H1 (cell line): ENCODE data around the gene TEX2. TPM values are rescaled to one million over a fixed set of nuclear protein-coding genes. Genes with fewer than 3 reads are reported as not detected.

ENCODE experiments used
- CTCF ChIA-PET: fragments of 300-600 bp; sonication (Branson Sonifier 250); formaldehyde crosslinking; loops from one replicate; lab custom pipeline; 2021; ENCODE audit not compliant: partially characterized antibody; lab: Charles Lee
- POLR2A ChIA-PET: fragments of 300-600 bp; sonication (Branson Sonifier 250); formaldehyde crosslinking; loops from one replicate; lab custom pipeline; 2021; ENCODE audit warnings: inconsistent platforms; ENCODE audit not compliant: partially characterized antibody; lab: Charles Lee
- DNase-seq, 2 experiments: peaks; one replicate each; pipeline versions ENCODE4 v3.0.0 to v3.0.0-alpha.2; 2010 to 2022; ENCODE audit warnings: low spot score in 2 of 2, low read depth in 1 of 2, mixed read lengths in 1 of 2
- FAIRE-seq: peaks from 2 replicates; lab custom pipeline; 2011; peaks lifted over from hg19 to GRCh38; lab: Jason Lieb, UNC
- H2AFZ ChIP-seq: 2 replicates; pipeline ENCODE4 v1.8.1; 2012; ENCODE audit warnings: low read length, inconsistent platforms
- H2AK5ac ChIP-seq: 2 replicates; pipeline ENCODE4 v1.6.1; 2013; ENCODE audit warnings: low read depth, low read length
- H2BK120ac ChIP-seq: replicated peaks from 2 replicates; pipeline ENCODE3; 2013; ENCODE audit warnings: low read depth, low read length, inconsistent platforms
- H2BK12ac ChIP-seq: 2 replicates; pipeline ENCODE4 v1.6.1; 2013; ENCODE audit warnings: low read depth, low read length
- H2BK15ac ChIP-seq: 2 replicates; pipeline ENCODE4 v1.6.1; 2013; ENCODE audit warnings: low read length
- H2BK20ac ChIP-seq: 2 replicates; pipeline ENCODE4 v1.6.1; 2013; ENCODE audit warnings: low read length
- H2BK5ac ChIP-seq: 2 replicates; pipeline ENCODE4 v1.6.1; 2013; ENCODE audit warnings: low read depth, low read length
- H3K14ac ChIP-seq: 2 replicates; pipeline ENCODE4 v1.6.1; 2013; ENCODE audit warnings: inconsistent platforms; ENCODE audit not compliant: insufficient read length
- H3K18ac ChIP-seq: 2 replicates; pipeline ENCODE4 v1.6.1; 2013; ENCODE audit warnings: low read length; ENCODE audit errors: extremely low read depth
- H3K23ac ChIP-seq: 2 replicates; pipeline ENCODE4 v1.6.1; 2013; ENCODE audit warnings: inconsistent platforms; ENCODE audit not compliant: insufficient read length
- H3K23me2 ChIP-seq: 2 replicates; pipeline ENCODE4 v1.6.1; 2013; ENCODE audit warnings: low read depth, low read length
- H3K27ac ChIP-seq: 2 replicates; pipeline ENCODE4 v1.6.1; 2011; ENCODE audit warnings: low read depth, low read length, inconsistent platforms
- H3K27me3 ChIP-seq, 4 experiments: replicated peaks in 1 of 4; 1 replicate in 1 of 4; 2 replicates in 3 of 4; pipeline versions ENCODE4 v1.6.1 to v1.8.1; 2011 to 2013; ENCODE audit warnings: low read length in 3 of 4, mild to moderate bottlenecking in 3 of 4, inconsistent platforms in 2 of 4, mixed read lengths in 2 of 4, moderate library complexity in 1 of 4; ENCODE audit not compliant: control insufficient read depth in 3 of 4, insufficient read depth in 3 of 4; ENCODE audit errors: extremely low read depth in 1 of 4
- H3K36me3 ChIP-seq, 4 experiments: 2 replicates each; pipeline versions ENCODE4 v1.6.1 to v1.8.1; 2011 to 2013; ENCODE audit warnings: mild to moderate bottlenecking in 4 of 4, low read length in 3 of 4, moderate library complexity in 2 of 4, control low read depth in 1 of 4, inconsistent platforms in 1 of 4; ENCODE audit not compliant: insufficient read depth in 4 of 4, control insufficient read depth in 2 of 4
- H3K4ac ChIP-seq: replicated peaks from 2 replicates; pipeline ENCODE3; 2013; ENCODE audit warnings: low read length, low read depth, mixed read lengths, inconsistent platforms; ENCODE audit not compliant: insufficient read length
- H3K4me1 ChIP-seq, 4 experiments: replicated peaks in 1 of 4; 1 replicate in 1 of 4; 2 replicates in 3 of 4; pipeline versions ENCODE4 v1.6.1 to v1.8.1; 2011 to 2013; ENCODE audit warnings: low read length in 3 of 4, inconsistent platforms in 2 of 4, mixed read lengths in 1 of 4; ENCODE audit not compliant: insufficient read depth in 4 of 4, control insufficient read depth in 3 of 4
- H3K4me2 ChIP-seq, 2 experiments: 2 replicates each; pipeline versions ENCODE4 v1.6.1 to v1.8.1; 2011 to 2013; ENCODE audit warnings: low read depth in 2 of 2, low read length in 2 of 2, control low read depth in 1 of 2, inconsistent platforms in 1 of 2, mild to moderate bottlenecking in 1 of 2; ENCODE audit not compliant: insufficient read depth in 1 of 2
- H3K4me3 ChIP-seq, 4 experiments: fragments of 200-600, 300-600 bp in 1 of 4; sonication (generic), shearing (Covaris generic), sonication (Bioruptor Twin) in 1 of 4; 2 replicates each; pipeline versions ENCODE4 v1.5.1 to v1.8.1; 2011 to 2016; ENCODE audit warnings: low read length in 4 of 4, low read depth in 3 of 4, control low read depth in 2 of 4, inconsistent platforms in 2 of 4, mild to moderate bottlenecking in 2 of 4, mixed read lengths in 1 of 4, moderate library complexity in 1 of 4; ENCODE audit not compliant: insufficient read depth in 2 of 4; ENCODE audit errors: extremely low read depth in 1 of 4
- H3K56ac ChIP-seq: replicated peaks from 2 replicates; pipeline ENCODE3; 2013; ENCODE audit warnings: low read depth, mild to moderate bottlenecking, mixed read lengths, low read length, inconsistent platforms; ENCODE audit not compliant: insufficient read length
- H3K79me1 ChIP-seq: 2 replicates; pipeline ENCODE4 v1.6.1; 2013; ENCODE audit warnings: low read depth, low read length, control low read depth
- H3K79me2 ChIP-seq, 2 experiments: 2 replicates each; pipeline versions ENCODE4 v1.6.1 to v1.8.1; 2012 to 2013; ENCODE audit warnings: low read length in 2 of 2, mild to moderate bottlenecking in 2 of 2, inconsistent platforms in 1 of 2; ENCODE audit not compliant: insufficient read depth in 2 of 2, control insufficient read depth in 1 of 2
- H3K9ac ChIP-seq, 4 experiments: replicated peaks in 1 of 4; 1 replicate in 1 of 4; 2 replicates in 3 of 4; pipeline versions ENCODE4 v1.6.1 to v1.8.1; 2011 to 2013; ENCODE audit warnings: low read depth in 3 of 4, low read length in 3 of 4, control low read depth in 2 of 4, mild to moderate bottlenecking in 2 of 4, moderate library complexity in 2 of 4, inconsistent platforms in 1 of 4; ENCODE audit errors: extremely low read depth in 1 of 4
- H3K9me3 ChIP-seq, 2 experiments: 2 replicates each; pipeline versions ENCODE4 v1.6.1 to v1.8.1; 2012 to 2013; ENCODE audit warnings: mild to moderate bottlenecking in 2 of 2, moderate library complexity in 2 of 2, control low read depth in 1 of 2, inconsistent platforms in 1 of 2, low read depth in 1 of 2, low read length in 1 of 2, mixed read lengths in 1 of 2; ENCODE audit not compliant: insufficient read depth in 2 of 2
- H4K20me1 ChIP-seq, 2 experiments: replicated peaks in 1 of 2; 2 replicates each; pipeline versions ENCODE3 to v1.8.1; 2011 to 2013; ENCODE audit warnings: inconsistent platforms in 2 of 2, low read length in 2 of 2, mild to moderate bottlenecking in 1 of 2; ENCODE audit not compliant: insufficient read depth in 2 of 2, control insufficient read depth in 1 of 2
- H4K5ac ChIP-seq: 2 replicates; pipeline ENCODE4 v1.6.1; 2013; ENCODE audit warnings: low read length, low read depth, mixed read lengths, inconsistent platforms; ENCODE audit not compliant: insufficient read length
- H4K8ac ChIP-seq: 2 replicates; pipeline ENCODE4 v1.8.0; 2013; ENCODE audit warnings: mild to moderate bottlenecking, moderate library complexity, low read length, inconsistent platforms; ENCODE audit not compliant: insufficient read depth; ENCODE audit errors: extremely low read depth
- H4K91ac ChIP-seq: replicated peaks from 2 replicates; pipeline ENCODE3; 2013; ENCODE audit warnings: low read length, mixed read lengths, inconsistent platforms; ENCODE audit not compliant: insufficient read length
- ASH2L ChIP-seq: fragments of 200-600, 300-600 bp; sonication (generic); IDR thresholded peaks from one replicate; pipeline ENCODE4 v1.7.1; 2017; ENCODE audit warnings: low read length
- BCL11A ChIP-seq, 2 experiments: IDR thresholded peaks; one replicate each; pipeline ENCODE4 v1.6.1; 2011; ENCODE audit warnings: low read depth in 2 of 2, low read length in 2 of 2, mild to moderate bottlenecking in 2 of 2
- BRCA1 ChIP-seq: IDR thresholded peaks from 2 replicates; pipeline ENCODE4 v1.6.1; 2012; ENCODE audit warnings: low read depth, low read length, improper control_type of control experiment
- CBX8 ChIP-seq: fragments of 300-800, 300-1000 bp; sonication (generic); IDR thresholded peaks from 2 replicates; pipeline ENCODE4 v1.7.1; 2016; ENCODE audit warnings: low read depth, low read length, borderline replicate concordance
- CHD1 ChIP-seq: IDR thresholded peaks from 2 replicates; pipeline ENCODE4 v1.6.1; 2012; ENCODE audit warnings: low read depth, low read length, improper control_type of control experiment
- EGR1 ChIP-seq: IDR thresholded peaks from 2 replicates; pipeline ENCODE4 v1.6.1; 2011; ENCODE audit warnings: low read depth, low read length, borderline replicate concordance
- FOSL1 ChIP-seq: IDR thresholded peaks from 2 replicates; pipeline ENCODE4 v1.6.1; 2011; ENCODE audit warnings: mild to moderate bottlenecking, low read depth, low read length, moderate library complexity; ENCODE audit not compliant: insufficient read depth
- GABPA ChIP-seq: IDR thresholded peaks from 2 replicates; pipeline ENCODE4 v1.6.1; 2011; ENCODE audit warnings: mild to moderate bottlenecking, low read length, moderate library complexity, borderline replicate concordance; ENCODE audit not compliant: insufficient read depth
- HDAC6 ChIP-seq: IDR thresholded peaks from one replicate; pipeline ENCODE4 v1.7.1; 2012; ENCODE audit warnings: low read depth, mild to moderate bottlenecking, inconsistent platforms, low read length, moderate library complexity
- JUN ChIP-seq: IDR thresholded peaks from 2 replicates; pipeline ENCODE4 v1.6.1; 2011; ENCODE audit warnings: low read depth, mild to moderate bottlenecking, improper control_type of control experiment, low read length
- POLR2A ChIP-seq, 2 experiments: IDR thresholded peaks; 1 replicate in 1 of 2; 2 replicates in 1 of 2; pipeline ENCODE4 v1.6.1; 2011; ENCODE audit warnings: low read depth in 2 of 2, low read length in 2 of 2, mild to moderate bottlenecking in 2 of 2; ENCODE audit errors: control extremely low read depth in 1 of 2
- RAD21 ChIP-seq, 2 experiments: IDR thresholded peaks in 1 of 2; conservative IDR thresholded peaks in 1 of 2; 2 replicates each; pipeline ENCODE4 v1.6.1; 2011; ENCODE audit warnings: low read depth in 2 of 2, low read length in 2 of 2, improper control_type of control experiment in 1 of 2, inconsistent platforms in 1 of 2, mild to moderate bottlenecking in 1 of 2, moderate library complexity in 1 of 2
- SP2 ChIP-seq: IDR thresholded peaks from 2 replicates; pipeline ENCODE4 v1.6.1; 2012; ENCODE audit warnings: mild to moderate bottlenecking, low read length, inconsistent platforms
- TBP ChIP-seq: IDR thresholded peaks from 2 replicates; pipeline ENCODE4 v1.6.1; 2011; ENCODE audit warnings: low read depth, low read length, improper control_type of control experiment
- TEAD4 ChIP-seq: IDR thresholded peaks from 2 replicates; pipeline ENCODE4 v1.6.1; 2012; ENCODE audit warnings: low read depth, low read length, inconsistent platforms, mixed read lengths
- ZNF274 ChIP-seq: IDR thresholded peaks from 2 replicates; pipeline ENCODE4 v1.7.0; 2012; ENCODE audit warnings: low read length, borderline replicate concordance; ENCODE audit errors: extremely low read depth
- WGBS, 2 experiments: shearing (Covaris generic) in 1 of 2; methylation state at CpG; one replicate each; pipeline versions ENCODE4 v1.1.6 to v1.1.7; 2013 to 2015; ENCODE audit warnings: low lambda C conversion rate in 2 of 2, mixed read lengths in 2 of 2, inconsistent platforms in 1 of 2, low coverage in 1 of 2, missing lambda C conversion rate in 1 of 2; ENCODE audit not compliant: insufficient replicate concordance in 2 of 2, insufficient coverage in 1 of 2, insufficient read length in 1 of 2; ENCODE audit errors: extremely low coverage in 1 of 2, missing lambda C conversion rate in 1 of 2; 5-methylcytosine and 5-hydroxymethylcytosine counted together
- polyA plus RNA-seq, 7 experiments: library from polyadenylated mRNA; depleted of rRNA in 3 of 7; stranded (reverse) in 5 of 7; unstranded in 2 of 7; fragments of >200 nt in 5 of 7; fragments of 200-250 nt in 2 of 7; gene quantifications; 1 replicate in 5 of 7; 2 replicates in 1 of 7; 4 replicates in 1 of 7; pipeline versions ENCODE4 v1.2.1 to v1.2.3, GENCODE V29; 2011 to 2013; ENCODE audit warnings: missing spikeins in 2 of 7, mixed read lengths in 2 of 7
- total RNA-seq: library from RNA; stranded (reverse); fragmentation: NEBNext Ultra II Directional; extraction: Animal tissue kit (Norgen Biotek cat#: 25700); gene quantifications from 2 replicates; pipeline ENCODE4 v1.2.1, GENCODE V29; 2021

The TEX2 gene
- total and polyA plus RNA-seq, 2 of the 8 experiments (the other 6 are each of a cell fraction or from before 2014, with no cell fraction given), result 6.1 to 15.6 TPM

DNA sequence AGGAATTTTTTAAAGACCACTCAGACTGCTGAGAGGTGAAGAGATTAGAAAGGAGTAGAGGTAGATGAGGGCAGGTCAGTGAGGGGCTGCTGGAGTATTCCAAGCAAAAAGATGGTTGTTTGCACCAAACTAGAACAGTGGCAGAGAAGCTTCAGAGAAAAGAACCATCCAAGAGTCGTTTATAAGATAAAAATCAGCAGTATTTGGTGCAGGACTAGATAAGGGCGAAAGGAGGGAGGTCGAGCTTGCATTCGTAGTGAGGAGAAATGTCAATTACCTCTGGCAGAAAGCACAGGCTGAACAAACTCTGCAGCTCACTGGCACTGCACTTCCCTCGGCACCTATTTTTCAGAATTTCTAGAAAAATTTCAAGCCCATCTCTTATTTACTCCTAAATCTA lies 9.6 kb downstream of the TEX2 start:
- WGBS, 2 experiments, result 92% methylated on average over 5 of the region's 5 CpGs; no CpG with 5 or more reads in 1 of the 2 experiments
- no peaks in the 10 kb centered on the region for H3K27me3 ChIP-seq
- no peak overlapping the region for H2BK120ac ChIP-seq
- H4K20me1 ChIP-seq, result peaks cover 0 to 6% of the 10 kb centered on the region in 2 experiments
- H3K9me3 ChIP-seq, result no peaks in the 10 kb centered on the region
- no peaks in the 10 kb centered on the region for H3K23me2 ChIP-seq
- H3K79me1 ChIP-seq, result no peaks in the 10 kb centered on the region; the same call in 1 of the 2 replicates
- H3K27ac ChIP-seq, result no peak overlapping the region
- no peak overlapping the region for H3K4me3 ChIP-seq
- POLR2A ChIA-PET, result no interaction called here
- H3K36me3 ChIP-seq, result no peaks in the 10 kb centered on the region
- FAIRE-seq, result no peak
- H3K9ac ChIP-seq, result no peak overlapping the region
- H4K8ac ChIP-seq, result no peak overlapping the region
- H4K91ac ChIP-seq, result no peak overlapping the region
- H3K14ac ChIP-seq, result no peak overlapping the region
- H2AK5ac ChIP-seq, result no peak overlapping the region
- H2BK20ac ChIP-seq, result 0 out of 2 replicates have a peak overlapping the region, but pooled peaks have one; percentile 39
- H2AFZ ChIP-seq, result no peak overlapping the region
- no peak overlapping the region for H2BK15ac ChIP-seq
- peaks cover 3 to 12% of the 10 kb centered on the region in 2 experiments; a peak in 1 of 4 replicates for H3K79me2 ChIP-seq
- no peak overlapping the region for H3K4me2 ChIP-seq
- no peak overlapping the region for H2BK5ac ChIP-seq
- H3K56ac ChIP-seq, result no peak overlapping the region
- no peak overlapping the region for H2BK12ac ChIP-seq
- H3K4me1 ChIP-seq, result peaks cover 0 to 3% (median 1%) of the 10 kb centered on the region in 4 experiments; a peak in 2 of 7 replicates
- H3K4ac ChIP-seq, result no peak overlapping the region
- H4K5ac ChIP-seq, result no peak overlapping the region
- CTCF ChIA-PET, result interaction anchor here (0.9 to 2.4 kb wide), 4 partner anchors 17 to 158 kb away, joined by 3 to 7 read pairs (median 4); no protein-coding TSS in a partner anchor
- no peak overlapping the region for H3K23ac ChIP-seq
- DNase-seq, result no peak
- no peak overlapping the region for H3K18ac ChIP-seq
- no peak for TF ChIP-seq BRCA1
- no peak for TF ChIP-seq BCL11A (IDR thresholded peaks at IDR 0.05; ENCODE audit: low read depth in 2 of 2, low read length in 2 of 2)
- TF ChIP-seq FOSL1, result no peak
- no peak for TF ChIP-seq ZNF274
- no peak for TF ChIP-seq ASH2L
- no peak for TF ChIP-seq EGR1
- no peak for TF ChIP-seq POLR2A (IDR thresholded peaks at IDR 0.05; ENCODE audit: control extremely low read depth in 1 of 2, low read depth in 2 of 2, low read length in 2 of 2)
- TF ChIP-seq CHD1, result no peak
- TF ChIP-seq JUN, result no peak
- no peak for TF ChIP-seq TBP
- no peak for TF ChIP-seq SP2
- no peak for TF ChIP-seq GABPA
- TF ChIP-seq TEAD4, result no peak
- no peak for TF ChIP-seq HDAC6
- TF ChIP-seq RAD21 (IDR thresholded peaks at IDR 0.05 in 1 of 2, conservative IDR thresholded peaks at IDR 0.05 in 1 of 2; ENCODE audit: low read depth in 2 of 2, low read length in 2 of 2), result no peak
- TF ChIP-seq CBX8, result no peak
